Stimulated activated CD4-positive, alpha-beta T cell treated with anti-CD3 and anti-CD28 coated beads, Interleukin-4, amount 100 ng/mL, for 1 hour (primary cell): ENCODE measurements around the gene LMCD1.
"Not testable (repeated sequence)": the region's sequence is repeated elsewhere in the genome, so short reads cannot be mapped to it uniquely, and the experiment has no call there.

ENCODE experiments used
- DNase-seq: peaks from one replicate; pipeline ENCODE4 v3.0.0-alpha.2; 2020

The LMCD1 gene

GRCh38 chr3:8565376-8565775, 63.8 kb downstream of the LMCD1 start:
- no peak for DNase-seq

- no peak for DNase-seq
Observed at GRCh38 chr3:8567784-8568575, 66.4 kb downstream of the LMCD1 start.

GRCh38 chr3:8571256-8571655, 69.6 kb downstream of the LMCD1 start:
- DNase-seq = no peak

GRCh38 chr3:8573342-8573926, 71.8 kb downstream of the LMCD1 start:
- DNase-seq = no peak

- DNase-seq = no peak
Observed at GRCh38 chr3:8574040-8574669, 72.5 kb downstream of the LMCD1 start.

GRCh38 chr3:8574670-8575322, 73.2 kb downstream of the LMCD1 start:
- no peak for DNase-seq

GRCh38 chr3:8575364-8576104, 73.9 kb downstream of the LMCD1 start:
- no peak for DNase-seq

- DNase-seq = no peak
Observed at GRCh38 chr3:8576436-8576835, 74.8 kb downstream of the LMCD1 start.

GRCh38 chr3:8576841-8577571, 75.4 kb downstream of the LMCD1 start:
- DNase-seq = no peak

GRCh38 chr3:8578282-8578681, 76.7 kb downstream of the LMCD1 start:
- no peak for DNase-seq

GRCh38 chr3:8579096-8579495, 77.5 kb downstream of the LMCD1 start:
- no peak for DNase-seq

GRCh38 chr3:8579943-8580342, 78.3 kb downstream of the LMCD1 start:
- no peak for DNase-seq

- DNase-seq = not testable (repeated sequence)
Observed at GRCh38 chr3:8580434-8580833, 78.8 kb downstream of the LMCD1 start.

- no peak for DNase-seq
Observed at GRCh38 chr3:8581373-8581772, 79.8 kb downstream of the LMCD1 start.

GRCh38 chr3:8581806-8582445, 80.3 kb downstream of the LMCD1 start:
- DNase-seq = no peak

GRCh38 chr3:8584661-8585060, 83.0 kb downstream of the LMCD1 start:
- DNase-seq = no peak

GRCh38 chr3:8589880-8590556, 88.4 kb downstream of the LMCD1 start:
- DNase-seq = no peak

- DNase-seq = no peak
Observed at GRCh38 chr3:8593021-8593827, 91.6 kb downstream of the LMCD1 start.

- DNase-seq = no peak
Observed at GRCh38 chr3:8595252-8595651, 93.6 kb downstream of the LMCD1 start.

- no peak for DNase-seq
Observed at GRCh38 chr3:8595695-8596115, 94.1 kb downstream of the LMCD1 start.
